ENCODE measurements around the gene PNPLA1.

- TF ChIP-seq CTCF (conservative IDR thresholded peaks at IDR 0.05 in 1 of 2, IDR thresholded peaks at IDR 0.05 in 1 of 2; ENCODE audit: low read depth in 1 of 2, low read length in 2 of 2) (no peak), EZH2 (IDR thresholded peaks at IDR 0.05; ENCODE audit: low read length, missing control alignments) (no peak)
These were observed 50.6 kb downstream of the PNPLA1 start for GRCh38 chr6:36320475-36320874.

Measured in fibroblast of lung (primary cell).